GM19043 (cell line): ENCODE data around the gene RPS16.
A peak's percentile ranks its signal among the peaks of the same experiment; 100 is the strongest.

Source experiments
- ATAC-seq: cut with Tn5 transposase; IDR thresholded peaks from one replicate; pipeline ENCODE4 v1.9.1; 2021; ENCODE audit warnings: low read depth; ENCODE audit not compliant: unreplicated experiment

The RPS16 gene

GRCh38 chr19:39408392-39409207 is 27.1 kb downstream of the RPS16 start:
- no peak for ATAC-seq

GRCh38 chr19:39407660-39408391 is 27.9 kb downstream of the RPS16 start:
- ATAC-seq = no peak

GRCh38 chr19:39407410-39407659 is 28.4 kb downstream of the RPS16 start:
- no peak for ATAC-seq

GRCh38 chr19:39406656-39407409 is 28.9 kb downstream of the RPS16 start, which contains the start of gene ZFP36:
Gene ZFP36 (plus strand): TSS chr19:39406847. CDS start chr19:39406905, 58 bp downstream.
- no peak for ATAC-seq

GRCh38 chr19:39405958-39406655 is 29.6 kb downstream of the RPS16 start:
- no peak for ATAC-seq

GRCh38 chr19:39405261-39405957 is 30.3 kb downstream of the RPS16 start:
- ATAC-seq = no peak

- no peak for ATAC-seq
Measured at GRCh38 chr19:39403331-39404312, 32.1 kb downstream of the RPS16 start.

GRCh38 chr19:39402346-39403300 is 33.1 kb downstream of the RPS16 start:
- ATAC-seq = no peak

GRCh38 chr19:39401549-39402345 is 34.0 kb downstream of the RPS16 start:
- ATAC-seq = no peak

GRCh38 chr19:39401070-39401548 is 34.6 kb downstream of the RPS16 start:
- no peak for ATAC-seq

GRCh38 chr19:39400061-39400460 is 35.7 kb downstream of the RPS16 start:
- ATAC-seq = no peak

GRCh38 chr19:39399668-39400050 is 36.1 kb downstream of the RPS16 start:
- no peak for ATAC-seq

GRCh38 chr19:39398297-39398864 is 37.4 kb downstream of the RPS16 start:
- ATAC-seq = no peak

- peak; percentile 54 for ATAC-seq
Measured at GRCh38 chr19:39397360-39398296, 38.1 kb downstream of the RPS16 start.

- peak; percentile 78 for ATAC-seq
Measured at GRCh38 chr19:39390751-39391437, 44.9 kb downstream of the RPS16 start, which contains the start of the genes MED29 and PAF1. Gene MED29 (plus strand): TSS chr19:39391378. CDS start chr19:39391423, 45 bp downstream. Gene PAF1 (minus strand): TSS chr19:39391106. CDS start chr19:39390864, 242 bp downstream.
